Measurements from ENCODE around the gene ZNF823.
"Not testable (repeated sequence)": the region's sequence is repeated elsewhere in the genome, so short reads cannot be mapped to it uniquely, and the experiment has no call there.

Gene ZNF823

GRCh38 chr19:11738746-11739620, at the start of gene ZNF823:
Gene ZNF823, minus strand, starts transcription at chr19:11738946. Its CDS starts 127 bp downstream, at chr19:11738819.
- DNase-seq: peak; percentile 80 to 98

GRCh38 chr19:11787536-11787935, 48.8 kb upstream of the ZNF823 start:
- DNase-seq: no peak

- no peak for DNase-seq
Observed at GRCh38 chr19:11784356-11784755, 45.6 kb upstream of the ZNF823 start.

GRCh38 chr19:11783767-11784166, 45.0 kb upstream of the ZNF823 start:
- DNase-seq: no peak

GRCh38 chr19:11781295-11782057, 42.7 kb upstream of the ZNF823 start:
- no peak for DNase-seq

GRCh38 chr19:11780431-11781020, 41.8 kb upstream of the ZNF823 start:
- DNase-seq: no peak

- not testable (repeated sequence) for DNase-seq
Observed at GRCh38 chr19:11776669-11777068, 37.9 kb upstream of the ZNF823 start.

GRCh38 chr19:11771520-11771919, 32.8 kb upstream of the ZNF823 start:
- DNase-seq: not testable (repeated sequence)

- no peak for DNase-seq
Observed at GRCh38 chr19:11769995-11770394, 31.2 kb upstream of the ZNF823 start.

- no peak for DNase-seq
Observed at GRCh38 chr19:11767633-11768133, 28.9 kb upstream of the ZNF823 start.

- DNase-seq: peak; percentile 92
Observed at GRCh38 chr19:11766597-11767591, 28.1 kb upstream of the ZNF823 start, which contains the start of gene ZNF441. Gene ZNF441, plus strand, starts transcription at chr19:11767000. Its CDS starts 194 bp downstream, at chr19:11767194.

GRCh38 chr19:11763611-11764010, 24.9 kb upstream of the ZNF823 start:
- no peak for DNase-seq

- DNase-seq: no peak
Observed at GRCh38 chr19:11763117-11763516, 24.4 kb upstream of the ZNF823 start.

- DNase-seq: no peak
Observed at GRCh38 chr19:11759805-11760204, 21.1 kb upstream of the ZNF823 start.

- DNase-seq: no peak
Observed at GRCh38 chr19:11756965-11757364, 18.2 kb upstream of the ZNF823 start.

GRCh38 chr19:11754663-11755062, 15.9 kb upstream of the ZNF823 start:
- DNase-seq: no peak

- no peak for DNase-seq
Observed at GRCh38 chr19:11752244-11752736, 13.5 kb upstream of the ZNF823 start.

GRCh38 chr19:11749751-11750150, 11.0 kb upstream of the ZNF823 start:
- no peak for DNase-seq

GRCh38 chr19:11747277-11747676, 8.5 kb upstream of the ZNF823 start:
- DNase-seq: no peak

GRCh38 chr19:11745869-11746268, 7.1 kb upstream of the ZNF823 start:
- DNase-seq: no peak

GRCh38 chr19:11737964-11738745, 591 bp downstream of the ZNF823 start:
- DNase-seq: peak in 1 of 2 donors; percentile 27

All from bone marrow (tissue), 2 donors.